Activated CD4-positive, CD25-positive, alpha-beta regulatory T cell (primary cell): ENCODE measurements around the gene CFAP99.
"Not testable (repeated sequence)": the region's sequence is repeated elsewhere in the genome, so short reads cannot be mapped to it uniquely, and the experiment has no call there.

Experiments used
- DNase-seq, 4 experiments: peaks; one replicate each; lab custom pipeline; 2025; lab: John Stamatoyannopoulos, UW

Gene CFAP99

DNA sequence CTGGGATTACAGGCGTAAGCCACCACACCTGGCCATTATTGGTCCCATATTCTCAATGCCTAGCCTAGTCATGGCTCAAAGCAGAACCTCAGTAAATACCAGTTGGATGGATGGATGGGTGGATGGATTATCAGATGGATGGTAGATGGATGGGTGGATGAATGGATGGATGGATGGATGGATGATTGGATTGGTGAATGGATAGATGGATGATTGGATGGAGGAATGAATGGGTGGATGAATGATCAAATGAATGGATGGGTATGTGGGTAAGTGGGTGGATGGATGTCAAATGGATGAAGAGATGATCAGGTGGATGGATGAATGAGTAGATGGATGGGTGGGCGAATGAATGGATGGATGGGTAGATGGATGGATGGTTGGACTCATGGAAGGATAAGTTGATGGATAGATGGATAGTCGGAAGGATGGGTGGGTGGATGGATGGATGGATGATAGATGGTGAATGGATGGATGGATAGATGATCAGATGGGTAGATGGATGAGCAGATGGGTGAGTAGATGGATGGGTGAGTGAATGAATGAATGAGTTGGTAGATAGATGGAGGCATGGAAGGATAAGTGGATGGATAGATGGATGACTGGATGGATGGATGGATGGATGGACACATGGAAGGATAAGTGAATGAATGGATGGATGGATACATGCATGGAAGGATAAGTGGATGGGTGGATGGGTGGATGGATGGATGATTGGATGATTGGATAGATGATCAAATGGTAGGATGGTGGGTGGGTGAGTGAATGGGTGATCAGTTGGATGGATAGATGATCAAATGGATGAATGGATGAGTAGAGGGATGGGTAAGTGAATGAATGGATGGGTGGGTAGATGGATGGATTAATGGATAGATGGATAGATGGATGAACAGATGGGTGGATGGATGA lies 28.2 kb downstream of the CFAP99 start:
- DNase-seq, result no peak

DNA sequence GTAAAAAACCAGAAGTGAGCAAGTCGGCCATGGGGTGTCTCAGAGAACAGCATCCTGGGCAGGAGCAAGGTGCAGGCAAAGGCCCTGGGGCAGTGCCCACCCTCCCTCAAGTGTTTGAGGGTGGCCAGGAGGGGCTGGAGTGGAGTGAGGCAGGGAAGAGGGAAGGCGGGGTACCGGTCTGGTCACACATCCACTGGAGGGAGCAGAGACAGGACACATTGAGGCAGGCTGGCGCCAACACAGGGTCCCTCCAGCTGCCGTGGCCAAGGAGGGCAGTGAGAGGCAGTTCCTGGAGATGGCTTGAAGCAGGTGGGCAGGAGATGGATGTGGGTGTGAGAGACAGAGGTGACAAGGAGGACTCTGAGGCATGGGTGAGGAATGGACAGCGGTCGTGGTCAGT lies 29.8 kb downstream of the CFAP99 start:
- DNase-seq, result no peak

GRCh38 chr4:2449051-2449450 lies 30.3 kb downstream of the CFAP99 start:
- no peak for DNase-seq

DNA sequence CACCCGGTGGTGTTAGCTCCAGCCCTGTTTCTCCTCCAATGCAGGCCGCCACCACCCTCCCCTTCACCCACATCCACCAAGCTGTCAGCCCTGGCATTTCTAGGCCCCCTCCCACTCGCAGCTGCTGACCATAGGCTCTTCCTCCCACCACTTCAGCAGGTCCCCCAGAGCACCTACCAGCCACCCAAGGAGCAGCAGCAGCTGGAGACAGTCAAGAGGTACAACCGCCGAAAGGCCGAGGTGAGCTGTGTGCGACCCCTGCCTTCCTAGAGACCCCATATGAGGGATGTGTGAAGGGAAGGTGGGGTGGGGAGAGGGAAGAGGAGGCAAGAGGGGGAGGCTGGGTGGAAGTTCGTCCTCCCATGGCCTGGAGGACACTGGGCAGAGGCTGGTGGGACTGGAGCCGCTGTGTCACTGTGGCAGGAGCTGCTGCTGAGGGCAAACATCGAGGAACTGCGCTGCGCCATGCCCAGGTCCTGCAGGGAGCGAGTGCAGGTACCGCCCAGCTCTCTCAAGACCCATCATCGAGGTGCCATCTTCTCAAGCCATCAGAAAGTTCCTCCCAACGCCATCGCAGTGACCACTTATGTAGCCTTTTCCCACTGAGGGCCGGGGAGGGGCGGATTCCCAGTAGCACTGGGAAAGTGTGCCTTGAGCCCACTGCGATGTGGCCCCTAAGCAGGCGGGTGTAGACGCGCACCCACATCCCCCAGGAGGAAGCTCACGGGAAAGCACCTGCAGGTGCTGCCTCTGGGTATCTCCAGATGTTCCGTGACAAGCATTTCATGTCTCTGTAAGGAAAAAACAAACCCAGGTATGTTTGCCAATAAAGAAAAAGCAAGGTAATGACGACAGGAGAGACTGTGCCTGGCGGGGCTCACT lies 31.0 kb downstream of the CFAP99 start:
- no peak for DNase-seq

- no peak for DNase-seq
Measured at GRCh38 chr4:2450394-2451035, 31.8 kb downstream of the CFAP99 start.

DNA sequence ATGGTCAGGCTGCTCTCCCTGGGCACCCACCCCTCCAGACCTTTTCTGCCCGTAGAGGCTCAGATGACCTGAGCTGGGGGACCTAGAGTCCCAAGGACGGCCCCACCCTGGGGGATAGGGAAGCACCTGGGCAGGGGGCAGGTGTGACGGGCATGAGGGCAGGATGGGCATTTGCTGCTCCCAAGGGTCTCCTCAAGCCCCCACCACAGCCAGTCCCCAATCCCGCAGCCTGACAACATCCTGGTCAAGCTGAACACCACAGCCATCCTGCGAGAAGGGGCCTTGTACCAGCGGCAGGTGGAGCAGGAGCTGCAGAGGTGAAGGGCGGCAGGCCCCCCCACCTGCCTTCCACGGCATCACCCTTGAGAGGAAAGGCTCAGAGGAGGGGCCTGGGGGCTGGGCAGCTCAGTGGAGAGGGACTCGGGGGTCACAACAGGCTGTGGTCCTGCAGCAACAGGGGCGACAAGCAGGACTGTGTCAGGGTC lies 32.3 kb downstream of the CFAP99 start:
- DNase-seq, result no peak

DNA sequence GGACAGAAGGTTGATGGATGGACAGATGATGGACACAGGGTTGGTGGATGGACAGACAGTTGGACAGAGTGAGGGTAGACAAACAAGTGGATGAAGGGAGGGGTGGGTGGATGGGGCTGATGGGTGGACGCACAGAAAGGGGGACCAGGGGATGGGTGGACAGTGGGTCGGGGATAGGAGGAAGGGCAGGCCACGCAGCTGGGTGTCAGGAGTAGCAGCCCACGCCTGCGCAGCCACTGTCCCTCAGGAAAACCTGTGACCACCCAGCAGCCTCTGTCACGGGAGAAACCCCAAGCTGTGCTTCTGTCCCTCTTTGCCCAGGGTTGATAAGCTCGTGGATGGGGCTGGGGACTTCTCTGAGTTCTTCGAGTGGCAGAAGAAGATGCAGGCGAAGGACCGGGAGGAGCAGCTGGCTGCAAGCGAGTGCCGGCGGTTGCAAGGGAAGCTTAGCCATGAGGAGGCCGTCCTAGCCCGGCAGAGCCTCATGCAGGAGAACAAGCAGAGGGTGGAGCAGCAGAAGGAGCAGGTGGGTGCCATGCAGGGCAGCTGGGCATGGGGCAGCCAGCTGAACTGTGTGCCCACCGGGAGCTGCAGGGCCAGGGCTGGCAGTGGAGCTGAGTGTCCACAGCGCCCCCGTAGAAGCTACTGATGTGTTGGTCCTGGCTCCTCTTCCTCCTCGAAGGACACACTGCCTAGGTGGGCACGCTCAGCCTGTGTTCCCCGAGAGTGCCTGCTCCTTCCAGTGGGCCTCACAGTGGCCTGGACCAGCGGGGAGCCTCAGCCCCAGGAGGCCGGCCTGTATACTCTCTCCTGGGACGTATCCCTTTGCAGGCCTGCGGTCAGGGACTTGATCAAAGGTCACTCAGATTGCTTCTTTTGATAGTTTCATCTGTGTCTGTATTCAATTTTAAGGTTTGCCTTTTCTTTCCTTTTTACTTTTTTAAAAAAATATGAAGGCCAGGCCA lies 33.3 kb downstream of the CFAP99 start:
- no peak for DNase-seq

DNA sequence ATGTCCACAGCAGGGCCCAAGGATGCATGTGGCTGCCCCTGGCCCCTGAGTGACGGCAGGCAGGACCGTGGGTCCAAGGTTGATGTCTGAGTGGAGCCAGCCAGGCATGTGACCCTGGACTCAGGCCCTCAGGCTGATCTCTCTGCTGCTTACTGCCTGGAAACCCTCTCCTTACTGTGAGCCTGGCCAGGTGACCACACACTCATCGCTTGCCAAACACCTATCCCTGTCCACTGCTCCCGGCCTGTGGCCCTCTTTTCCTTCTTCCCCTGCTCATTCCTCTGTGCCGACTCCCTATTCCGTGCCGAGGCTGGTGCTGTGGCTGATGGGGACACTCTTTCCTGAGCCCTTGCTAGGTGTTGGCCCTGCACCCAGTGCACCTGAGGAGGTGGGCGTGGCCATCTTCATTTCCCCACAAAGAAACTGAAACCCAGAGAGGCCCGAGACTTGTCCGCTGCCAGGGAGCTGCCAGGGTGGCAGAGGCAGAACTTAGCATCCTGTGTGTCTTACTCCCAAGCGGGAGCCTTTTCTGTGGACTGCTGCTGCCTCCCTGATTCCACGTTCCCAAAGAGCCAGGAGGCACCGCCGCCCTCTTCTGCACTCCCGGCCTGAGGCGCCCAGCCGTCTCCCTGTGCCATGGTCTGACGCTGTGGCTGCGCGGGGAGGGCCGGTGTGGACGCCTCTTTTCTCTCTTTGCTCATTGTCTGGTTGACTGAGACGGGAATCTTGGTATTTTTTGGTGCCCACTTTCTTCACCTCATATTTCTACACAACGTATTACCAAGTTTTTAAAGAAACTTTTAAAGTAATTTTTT lies 38.9 kb downstream of the CFAP99 start:
- DNase-seq, result no peak

DNA sequence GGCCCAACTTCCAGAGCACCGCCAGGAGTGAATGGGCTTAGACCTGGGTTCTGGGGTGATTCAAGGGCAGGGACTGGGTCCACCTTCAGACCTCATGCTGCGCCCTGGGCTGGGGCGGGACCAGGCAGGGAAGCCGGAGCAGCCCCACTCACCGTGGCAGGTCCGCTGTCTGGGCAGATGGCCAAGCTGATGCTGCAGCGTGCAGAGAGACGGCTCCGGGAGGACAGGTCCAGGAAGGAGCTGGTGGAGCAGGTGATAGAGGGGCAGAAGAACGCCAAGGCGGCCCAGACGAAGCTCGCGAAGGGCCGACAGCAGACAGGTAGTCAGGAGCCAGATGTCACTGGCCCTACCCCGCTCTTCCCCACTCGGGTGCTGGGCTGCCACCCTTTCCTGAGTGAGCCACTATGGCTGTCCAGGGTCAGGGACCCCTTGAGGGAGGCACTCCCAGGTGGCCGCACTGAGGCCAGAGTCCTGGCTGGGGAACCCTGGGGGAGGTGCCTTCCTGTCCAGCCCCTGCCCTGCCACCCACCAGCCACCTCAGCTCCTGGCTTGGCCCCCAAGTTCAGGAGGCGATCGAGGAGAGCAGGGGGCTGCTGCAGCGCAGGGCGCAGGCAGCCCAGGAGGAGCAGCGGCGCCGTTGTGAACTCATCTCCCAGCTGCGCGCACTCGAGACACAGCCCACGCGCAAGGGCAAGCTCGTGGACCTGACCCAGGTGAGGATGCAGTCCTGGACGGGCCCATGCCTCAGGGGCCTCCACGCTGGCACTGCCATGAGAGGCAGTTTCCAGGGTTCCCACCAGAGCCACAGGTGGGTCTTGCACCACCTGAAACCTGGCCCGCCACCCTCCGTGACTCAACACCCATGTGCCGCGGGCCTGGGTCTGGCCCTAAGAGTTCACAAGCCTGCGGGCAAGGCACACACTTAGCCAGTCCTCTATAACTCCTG lies 40.1 kb downstream of the CFAP99 start:
- no peak for DNase-seq

- DNase-seq, result no peak
Measured at GRCh38 chr4:2459589-2460349, 41.0 kb downstream of the CFAP99 start.

DNA sequence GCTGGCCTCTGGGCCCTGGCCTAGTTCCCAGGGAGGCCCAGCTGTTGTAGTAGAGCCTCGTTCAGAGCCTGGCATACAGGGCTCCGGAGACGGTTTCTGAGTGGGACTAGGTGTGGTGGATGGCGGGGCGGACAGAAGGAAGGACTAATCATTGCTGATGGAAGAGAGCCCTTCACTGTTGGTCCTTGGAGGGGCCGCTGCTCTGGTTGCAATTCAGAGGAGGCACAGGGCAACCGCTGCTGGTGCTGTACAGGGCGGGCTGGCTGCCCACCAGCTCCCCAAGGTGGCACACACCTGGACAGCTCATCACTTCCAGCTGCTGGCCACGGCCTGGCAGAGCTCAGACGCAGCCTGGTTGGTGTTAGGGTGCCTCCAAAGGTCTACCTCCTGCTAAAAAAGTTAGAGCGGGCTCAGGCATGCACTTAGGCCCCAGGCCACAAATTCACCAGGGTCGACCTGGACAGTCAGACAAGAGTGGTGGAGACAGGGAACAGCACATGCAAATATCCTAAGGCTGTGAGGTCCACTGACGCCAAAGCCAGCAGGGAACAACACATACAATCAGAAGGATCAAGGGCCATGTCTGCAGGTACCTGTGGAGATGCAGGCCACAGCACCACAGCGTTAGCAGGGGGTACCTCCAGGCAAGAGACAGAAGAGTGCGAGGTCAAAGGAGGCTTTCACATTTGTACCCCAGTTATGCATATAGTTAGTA lies 42.6 kb downstream of the CFAP99 start:
- DNase-seq, result no peak

- peak; percentile 19 to 60 (median 43) for DNase-seq
Measured at GRCh38 chr4:2462218-2462991, 43.6 kb downstream of the CFAP99 start.

- no peak for DNase-seq
Measured at GRCh38 chr4:2462992-2463762, 44.4 kb downstream of the CFAP99 start.

DNA sequence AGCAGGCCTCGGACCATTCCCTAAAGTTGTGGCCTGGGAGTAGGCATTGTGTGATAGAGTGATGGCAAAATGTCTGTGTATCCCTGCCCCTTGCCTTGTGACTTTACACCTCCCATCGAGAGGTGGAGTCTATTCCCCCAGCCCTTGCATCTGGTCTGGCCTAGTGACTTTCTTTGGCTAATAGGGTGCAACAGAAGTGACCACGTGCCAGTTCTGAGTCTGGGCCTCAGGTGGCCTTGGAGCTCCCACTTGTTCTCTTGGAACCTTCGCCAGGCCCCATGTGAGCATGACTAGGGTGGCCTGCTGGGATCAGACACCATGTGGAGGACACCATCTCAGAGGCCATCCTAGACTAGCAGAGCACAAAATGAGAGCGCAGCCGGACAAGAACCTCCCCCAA lies 46.3 kb downstream of the CFAP99 start:
- no peak for DNase-seq

DNA sequence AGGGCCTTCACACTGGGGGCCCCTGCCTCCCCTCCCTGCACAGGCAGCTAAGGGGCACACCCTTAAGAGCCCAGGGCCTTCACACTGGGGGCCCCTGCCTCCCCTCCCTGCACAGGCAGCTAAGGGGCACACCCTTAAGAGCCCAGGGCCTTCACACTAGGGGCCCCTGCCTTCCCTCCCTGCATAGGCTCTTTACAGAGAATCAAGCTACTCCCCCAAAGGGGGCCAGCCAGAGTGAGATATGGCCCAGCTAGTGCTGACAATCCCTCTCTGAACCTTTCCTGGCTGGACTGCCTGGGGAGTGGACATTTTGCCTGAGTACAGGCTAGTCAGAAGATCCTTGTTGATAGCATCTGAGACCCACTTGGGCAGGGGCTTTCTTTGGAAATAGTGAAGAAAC lies 46.8 kb downstream of the CFAP99 start:
- not testable (repeated sequence) for DNase-seq
